Body of pancreas (tissue), 4 donors: ENCODE data around the gene GATA2. TPM values are rescaled to one million over a fixed set of nuclear protein-coding genes. Genes with fewer than 3 reads are reported as not detected.

ENCODE experiments used
- ATAC-seq: fragments of 150-250 bp; one replicate; pipeline ENCODE4 v1.9.1; 2016
- DNase-seq, 4 donors: peaks; one replicate each; pipeline ENCODE4 v3.0.0-alpha.2; 2019
- H3K27ac ChIP-seq, 4 donors: fragments of 200-600 bp; sonication (generic); 1 replicate in 3 of 4; 2 replicates in 1 of 4; pipeline versions ENCODE4 v1.5.1 to v1.6.1; 2016 to 2019; ENCODE audit warnings: mild to moderate bottlenecking in 1 of 4, mixed read lengths in 1 of 4, moderate library complexity in 1 of 4
- H3K27me3 ChIP-seq, 2 donors: fragments of 200-600 bp; sonication (generic); one replicate each; pipeline ENCODE4 v1.6.0; 2016; ENCODE audit warnings: mild to moderate bottlenecking in 1 of 2
- H3K36me3 ChIP-seq, 2 donors: fragments of 200-600 bp; sonication (generic); replicated peaks in 1 of 2; 2 replicates each; pipeline ENCODE4 v1.5.1; 2016; ENCODE audit warnings: low read depth in 2 of 2; ENCODE audit not compliant: insufficient read depth in 1 of 2
- H3K4me1 ChIP-seq: fragments of 200-600 bp; sonication (generic); one replicate; pipeline ENCODE4 v1.6.0; 2016
- H3K4me3 ChIP-seq, 2 donors: fragments of 200-600 bp; sonication (generic); 1 replicate in 1 of 2; 2 replicates in 1 of 2; pipeline ENCODE4 v1.5.1; 2016 to 2019
- H3K9me3 ChIP-seq, 3 donors: fragments of 200-600 bp; sonication (generic); 1 replicate in 2 of 3; 2 replicates in 1 of 3; pipeline ENCODE4 v1.5.1; 2016
- CTCF ChIP-seq, 7 experiments: fragments of 450-650 bp in 4 of 7; fragments of 200-600 bp in 3 of 7; sonication (generic) in 3 of 7; IDR thresholded peaks; one replicate each; pipeline ENCODE4 v1.5.1; 2016 to 2019; ENCODE audit warnings: antibody characterized with exemption in 7 of 7
- POLR2A ChIP-seq, 3 donors: fragments of 450-650 bp; IDR thresholded peaks; one replicate each; pipeline ENCODE4 v1.6.1; 2016; ENCODE audit warnings: antibody characterized with exemption in 3 of 3, mild to moderate bottlenecking in 2 of 3
- WGBS, 2 donors: methylation state at CpG; one replicate each; pipeline ENCODE4 v1.1.5; 2017; 5-methylcytosine and 5-hydroxymethylcytosine counted together
- intact Hi-C: fragments of 100-400 bp; cut with DNase I; formaldehyde crosslinking; loops from one replicate; pipeline ENCODE4 v1.15.1; 2023
- total RNA-seq, 2 donors: library from RNA; depleted of rRNA; stranded (reverse); fragments of >200 nt; gene quantifications; one replicate each; pipeline ENCODE4 v1.1.0, GENCODE V29; 2016

GATA2 gene
- total RNA-seq, 2 donors from 2014 or later, result 11.7 to 12.9 TPM

GRCh38 chr3:128435561-128435960 lies 57.4 kb downstream of the GATA2 start:
- Histone ChIP-seq H3K27ac (peak overlapping the region in 3 of 4 donors; percentile 13 to 37 (median 36)), H3K4me3 (no peak overlapping the region), H3K9me3 (no peaks in the 10 kb centered on the region), H3K36me3 (no peaks in the 10 kb centered on the region), H3K4me1 (peaks cover 28% of the 10 kb centered on the region), H3K27me3 (no peaks in the 10 kb centered on the region)
- intact Hi-C loops, result no loop called here
- TF ChIP-seq CTCF (IDR thresholded peaks at IDR 0.05) (no peak), POLR2A (IDR thresholded peaks at IDR 0.05) (no peak)
- DNase-seq (no peak), ATAC-seq (peak; percentile 2)
- 80% methylated on average over 1 to 5 of the region's 5 CpGs for WGBS, 2 donors

GRCh38 chr3:128435058-128435457 lies 57.9 kb downstream of the GATA2 start:
- ATAC-seq, result peak; percentile 73
- H3K27me3 ChIP-seq, result no peaks in the 10 kb centered on the region
- H3K36me3 ChIP-seq, result no peaks in the 10 kb centered on the region
- peak; percentile 59 to 87 (median 80) for DNase-seq
- 26 to 41% methylated on average over 3 to 5 of the region's 6 CpGs for whole genome bisulfite sequencing, 2 donors
- peaks cover 28% of the 10 kb centered on the region for H3K4me1 ChIP-seq
- TF ChIP-seq POLR2A (IDR thresholded peaks at IDR 0.05) (no peak), CTCF (IDR thresholded peaks at IDR 0.05) (no peak)
- peak overlapping the region in 3 of 4 donors; percentile 13 to 37 (median 36) for H3K27ac ChIP-seq
- intact Hi-C loops, result no loop called here
- no peaks in the 10 kb centered on the region for H3K9me3 ChIP-seq
- no peak overlapping the region for H3K4me3 ChIP-seq

- no peaks in the 10 kb centered on the region for H3K27me3 ChIP-seq
- no peaks in the 10 kb centered on the region for H3K36me3 ChIP-seq
- H3K4me3 ChIP-seq, result no peak overlapping the region
- 88 to 97% methylated on average over 2 of the region's 2 CpGs for WGBS, 2 donors
- peaks cover 28% of the 10 kb centered on the region for H3K4me1 ChIP-seq
- no peak for DNase-seq
- H3K9me3 ChIP-seq, result no peaks in the 10 kb centered on the region
- no peak for ATAC-seq
- peak overlapping the region in 1 of 4 donors; percentile 37 for H3K27ac ChIP-seq
- intact Hi-C loops, result no loop called here
- TF ChIP-seq CTCF (IDR thresholded peaks at IDR 0.05) (no peak), POLR2A (IDR thresholded peaks at IDR 0.05) (no peak)
Measured at GRCh38 chr3:128434524-128434923, 58.5 kb downstream of the GATA2 start.

- H3K4me1 ChIP-seq, result peaks cover 28% of the 10 kb centered on the region
- no peaks in the 10 kb centered on the region for H3K36me3 ChIP-seq
- ATAC-seq (no peak), DNase-seq (no peak)
- intact Hi-C loops, result no loop called here
- H3K9me3 ChIP-seq, result no peaks in the 10 kb centered on the region
- WGBS, 2 donors, result 82% methylated on average over 2 of the region's 2 CpGs; no CpG with 5 or more reads in 1 of the 2 donors
- no peak overlapping the region for H3K27ac ChIP-seq
- no peaks in the 10 kb centered on the region for H3K27me3 ChIP-seq
- TF ChIP-seq CTCF (IDR thresholded peaks at IDR 0.05) (no peak), POLR2A (IDR thresholded peaks at IDR 0.05) (no peak)
- H3K4me3 ChIP-seq, result no peak overlapping the region
Measured at GRCh38 chr3:128433837-128434165, 59.2 kb downstream of the GATA2 start.
